Liver (tissue), 3 donors: ENCODE results near the gene TAL1.

Experiments used
- EGR1 ChIP-seq, 2 donors: IDR thresholded peaks; 2 replicates each; pipeline ENCODE4 v1.6.1; 2016 to 2018; ENCODE audit warnings: antibody characterized with exemption in 2 of 2, low read depth in 2 of 2
- FOXA1 ChIP-seq: IDR thresholded peaks from 2 replicates; pipeline ENCODE4 v1.6.1; 2016; ENCODE audit warnings: antibody characterized with exemption
- GABPA ChIP-seq, 2 donors: IDR thresholded peaks in 1 of 2; conservative IDR thresholded peaks in 1 of 2; 2 replicates each; pipeline ENCODE4 v1.6.1; 2016; ENCODE audit warnings: antibody characterized with exemption in 2 of 2, mild to moderate bottlenecking in 1 of 2, moderate library complexity in 1 of 2
- HNF4A ChIP-seq, 2 donors: conservative IDR thresholded peaks; 2 replicates each; pipeline ENCODE4 v1.6.1; 2016; ENCODE audit warnings: antibody characterized with exemption in 2 of 2, mild to moderate bottlenecking in 2 of 2
- HNF4G ChIP-seq: IDR thresholded peaks from 2 replicates; pipeline ENCODE4 v1.6.1; 2016; ENCODE audit warnings: antibody characterized with exemption
- RAD21 ChIP-seq, 2 donors: IDR thresholded peaks; 2 replicates each; pipeline ENCODE4 v1.6.1; 2016; ENCODE audit warnings: antibody characterized with exemption in 2 of 2, mild to moderate bottlenecking in 2 of 2
- RXRA ChIP-seq, 2 donors: IDR thresholded peaks; 2 replicates each; pipeline ENCODE4 v1.6.1; 2017 to 2018; ENCODE audit warnings: antibody characterized with exemption in 2 of 2, mild to moderate bottlenecking in 1 of 2
- SP1 ChIP-seq: IDR thresholded peaks from 2 replicates; pipeline ENCODE4 v1.6.1; 2018; ENCODE audit warnings: antibody characterized with exemption, mild to moderate bottlenecking
- TAF1 ChIP-seq: conservative IDR thresholded peaks from 2 replicates; pipeline ENCODE4 v1.6.1; 2016; ENCODE audit warnings: antibody characterized with exemption, mild to moderate bottlenecking
- TF ChIP-seq, protein P1 (sequence below): fragments of 150-350 bp; IDR thresholded peaks from 2 replicates; pipeline ENCODE4 v1.5.1; 2017; ENCODE audit warnings: improper control_type of control experiment, low read depth, low read length; ENCODE audit not compliant: missing input control
- TF ChIP-seq, protein P2 (sequence below): IDR thresholded peaks from 2 replicates; pipeline ENCODE4 v1.6.1; 2016; ENCODE audit warnings: antibody characterized with exemption, mild to moderate bottlenecking
- TF ChIP-seq, protein P3 (sequence below): IDR thresholded peaks from 2 replicates; pipeline ENCODE4 v1.6.1; 2016; ENCODE audit warnings: antibody characterized with exemption
- TF ChIP-seq, protein P4 (sequence below): IDR thresholded peaks from 2 replicates; pipeline ENCODE4 v1.6.1; 2016; ENCODE audit warnings: antibody characterized with exemption
- TF ChIP-seq, protein P5 (sequence below): IDR thresholded peaks from 2 replicates; pipeline ENCODE4 v1.6.1; 2016; ENCODE audit warnings: antibody characterized with exemption
- donor health status: healthy.
- donor health status: healthy.

DNA sequence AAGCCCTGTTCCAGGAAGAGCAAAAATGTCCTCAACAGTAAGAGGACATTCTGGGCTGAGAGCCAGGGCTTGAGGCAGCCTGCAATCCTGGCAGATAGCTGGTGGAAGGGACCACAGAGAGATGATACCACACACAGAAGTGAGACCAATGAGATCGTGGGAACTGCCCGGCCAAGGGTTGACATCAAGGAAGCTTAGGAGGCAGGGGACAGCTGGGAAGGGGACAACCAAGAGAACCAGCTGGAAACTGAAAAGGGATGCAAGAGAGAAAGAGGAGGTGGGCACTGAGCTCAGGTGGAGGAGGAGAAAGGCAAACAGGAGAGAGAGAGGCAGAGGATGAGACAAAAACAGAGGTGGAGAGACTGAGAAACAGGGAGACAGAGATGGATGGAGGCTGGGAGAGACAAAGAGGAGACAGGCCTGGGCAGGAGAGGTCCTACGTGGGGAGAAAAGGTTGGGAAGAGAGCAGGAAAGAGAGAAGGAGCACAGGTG lies 51.4 kb downstream of the TAL1 start:
- TF ChIP-seq, protein P1, sequence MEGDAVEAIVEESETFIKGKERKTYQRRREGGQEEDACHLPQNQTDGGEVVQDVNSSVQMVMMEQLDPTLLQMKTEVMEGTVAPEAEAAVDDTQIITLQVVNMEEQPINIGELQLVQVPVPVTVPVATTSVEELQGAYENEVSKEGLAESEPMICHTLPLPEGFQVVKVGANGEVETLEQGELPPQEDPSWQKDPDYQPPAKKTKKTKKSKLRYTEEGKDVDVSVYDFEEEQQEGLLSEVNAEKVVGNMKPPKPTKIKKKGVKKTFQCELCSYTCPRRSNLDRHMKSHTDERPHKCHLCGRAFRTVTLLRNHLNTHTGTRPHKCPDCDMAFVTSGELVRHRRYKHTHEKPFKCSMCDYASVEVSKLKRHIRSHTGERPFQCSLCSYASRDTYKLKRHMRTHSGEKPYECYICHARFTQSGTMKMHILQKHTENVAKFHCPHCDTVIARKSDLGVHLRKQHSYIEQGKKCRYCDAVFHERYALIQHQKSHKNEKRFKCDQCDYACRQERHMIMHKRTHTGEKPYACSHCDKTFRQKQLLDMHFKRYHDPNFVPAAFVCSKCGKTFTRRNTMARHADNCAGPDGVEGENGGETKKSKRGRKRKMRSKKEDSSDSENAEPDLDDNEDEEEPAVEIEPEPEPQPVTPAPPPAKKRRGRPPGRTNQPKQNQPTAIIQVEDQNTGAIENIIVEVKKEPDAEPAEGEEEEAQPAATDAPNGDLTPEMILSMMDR, result no peak
- TF ChIP-seq, protein P2, sequence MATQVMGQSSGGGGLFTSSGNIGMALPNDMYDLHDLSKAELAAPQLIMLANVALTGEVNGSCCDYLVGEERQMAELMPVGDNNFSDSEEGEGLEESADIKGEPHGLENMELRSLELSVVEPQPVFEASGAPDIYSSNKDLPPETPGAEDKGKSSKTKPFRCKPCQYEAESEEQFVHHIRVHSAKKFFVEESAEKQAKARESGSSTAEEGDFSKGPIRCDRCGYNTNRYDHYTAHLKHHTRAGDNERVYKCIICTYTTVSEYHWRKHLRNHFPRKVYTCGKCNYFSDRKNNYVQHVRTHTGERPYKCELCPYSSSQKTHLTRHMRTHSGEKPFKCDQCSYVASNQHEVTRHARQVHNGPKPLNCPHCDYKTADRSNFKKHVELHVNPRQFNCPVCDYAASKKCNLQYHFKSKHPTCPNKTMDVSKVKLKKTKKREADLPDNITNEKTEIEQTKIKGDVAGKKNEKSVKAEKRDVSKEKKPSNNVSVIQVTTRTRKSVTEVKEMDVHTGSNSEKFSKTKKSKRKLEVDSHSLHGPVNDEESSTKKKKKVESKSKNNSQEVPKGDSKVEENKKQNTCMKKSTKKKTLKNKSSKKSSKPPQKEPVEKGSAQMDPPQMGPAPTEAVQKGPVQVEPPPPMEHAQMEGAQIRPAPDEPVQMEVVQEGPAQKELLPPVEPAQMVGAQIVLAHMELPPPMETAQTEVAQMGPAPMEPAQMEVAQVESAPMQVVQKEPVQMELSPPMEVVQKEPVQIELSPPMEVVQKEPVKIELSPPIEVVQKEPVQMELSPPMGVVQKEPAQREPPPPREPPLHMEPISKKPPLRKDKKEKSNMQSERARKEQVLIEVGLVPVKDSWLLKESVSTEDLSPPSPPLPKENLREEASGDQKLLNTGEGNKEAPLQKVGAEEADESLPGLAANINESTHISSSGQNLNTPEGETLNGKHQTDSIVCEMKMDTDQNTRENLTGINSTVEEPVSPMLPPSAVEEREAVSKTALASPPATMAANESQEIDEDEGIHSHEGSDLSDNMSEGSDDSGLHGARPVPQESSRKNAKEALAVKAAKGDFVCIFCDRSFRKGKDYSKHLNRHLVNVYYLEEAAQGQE, result no peak
- TF ChIP-seq RAD21 (IDR thresholded peaks at IDR 0.05), result no peak
- TF ChIP-seq TAF1, result no peak
- TF ChIP-seq, protein P3, sequence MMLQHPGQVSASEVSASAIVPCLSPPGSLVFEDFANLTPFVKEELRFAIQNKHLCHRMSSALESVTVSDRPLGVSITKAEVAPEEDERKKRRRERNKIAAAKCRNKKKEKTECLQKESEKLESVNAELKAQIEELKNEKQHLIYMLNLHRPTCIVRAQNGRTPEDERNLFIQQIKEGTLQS, result no peak
- TF ChIP-seq HNF4G, result no peak
- TF ChIP-seq, protein P4, sequence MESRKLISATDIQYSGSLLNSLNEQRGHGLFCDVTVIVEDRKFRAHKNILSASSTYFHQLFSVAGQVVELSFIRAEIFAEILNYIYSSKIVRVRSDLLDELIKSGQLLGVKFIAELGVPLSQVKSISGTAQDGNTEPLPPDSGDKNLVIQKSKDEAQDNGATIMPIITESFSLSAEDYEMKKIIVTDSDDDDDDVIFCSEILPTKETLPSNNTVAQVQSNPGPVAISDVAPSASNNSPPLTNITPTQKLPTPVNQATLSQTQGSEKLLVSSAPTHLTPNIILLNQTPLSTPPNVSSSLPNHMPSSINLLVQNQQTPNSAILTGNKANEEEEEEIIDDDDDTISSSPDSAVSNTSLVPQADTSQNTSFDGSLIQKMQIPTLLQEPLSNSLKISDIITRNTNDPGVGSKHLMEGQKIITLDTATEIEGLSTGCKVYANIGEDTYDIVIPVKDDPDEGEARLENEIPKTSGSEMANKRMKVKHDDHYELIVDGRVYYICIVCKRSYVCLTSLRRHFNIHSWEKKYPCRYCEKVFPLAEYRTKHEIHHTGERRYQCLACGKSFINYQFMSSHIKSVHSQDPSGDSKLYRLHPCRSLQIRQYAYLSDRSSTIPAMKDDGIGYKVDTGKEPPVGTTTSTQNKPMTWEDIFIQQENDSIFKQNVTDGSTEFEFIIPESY, result no peak
- no peak for TF ChIP-seq GABPA (IDR thresholded peaks at IDR 0.05 in 1 of 2, conservative IDR thresholded peaks at IDR 0.05 in 1 of 2)
- no peak for TF ChIP-seq HNF4A (conservative IDR thresholded peaks at IDR 0.05)
- TF ChIP-seq SP1, result no peak
- TF ChIP-seq RXRA (IDR thresholded peaks at IDR 0.05), result no peak
- TF ChIP-seq FOXA1, result no peak
- TF ChIP-seq, protein P5, sequence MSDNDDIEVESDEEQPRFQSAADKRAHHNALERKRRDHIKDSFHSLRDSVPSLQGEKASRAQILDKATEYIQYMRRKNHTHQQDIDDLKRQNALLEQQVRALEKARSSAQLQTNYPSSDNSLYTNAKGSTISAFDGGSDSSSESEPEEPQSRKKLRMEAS, result no peak
- TF ChIP-seq EGR1 (IDR thresholded peaks at IDR 0.05; ENCODE audit: low read depth in 2 of 2), result no peak
